ENCODE data around the gene CDHR1.

DNA sequence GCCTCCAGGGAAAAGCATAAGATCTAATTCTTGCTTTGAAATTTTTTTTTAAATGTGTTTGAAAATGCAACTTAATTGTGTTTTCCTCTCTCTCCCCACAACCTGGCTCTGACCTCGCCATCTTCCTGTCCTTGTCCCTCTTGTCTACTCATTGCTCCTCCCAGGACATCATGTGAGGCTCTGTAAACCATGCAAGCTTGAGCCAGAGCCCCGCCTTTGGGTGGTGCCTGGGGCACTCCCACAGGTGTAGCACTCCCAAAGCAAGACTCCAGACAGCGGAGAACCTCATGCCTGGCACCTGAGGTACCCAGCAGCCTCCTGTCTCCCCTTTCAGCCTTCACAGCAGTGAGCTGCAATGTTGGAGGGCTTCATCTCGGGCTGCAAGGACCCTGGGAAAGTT lies 9.8 kb upstream of the CDHR1 start:
- TF ChIP-seq, protein P1, sequence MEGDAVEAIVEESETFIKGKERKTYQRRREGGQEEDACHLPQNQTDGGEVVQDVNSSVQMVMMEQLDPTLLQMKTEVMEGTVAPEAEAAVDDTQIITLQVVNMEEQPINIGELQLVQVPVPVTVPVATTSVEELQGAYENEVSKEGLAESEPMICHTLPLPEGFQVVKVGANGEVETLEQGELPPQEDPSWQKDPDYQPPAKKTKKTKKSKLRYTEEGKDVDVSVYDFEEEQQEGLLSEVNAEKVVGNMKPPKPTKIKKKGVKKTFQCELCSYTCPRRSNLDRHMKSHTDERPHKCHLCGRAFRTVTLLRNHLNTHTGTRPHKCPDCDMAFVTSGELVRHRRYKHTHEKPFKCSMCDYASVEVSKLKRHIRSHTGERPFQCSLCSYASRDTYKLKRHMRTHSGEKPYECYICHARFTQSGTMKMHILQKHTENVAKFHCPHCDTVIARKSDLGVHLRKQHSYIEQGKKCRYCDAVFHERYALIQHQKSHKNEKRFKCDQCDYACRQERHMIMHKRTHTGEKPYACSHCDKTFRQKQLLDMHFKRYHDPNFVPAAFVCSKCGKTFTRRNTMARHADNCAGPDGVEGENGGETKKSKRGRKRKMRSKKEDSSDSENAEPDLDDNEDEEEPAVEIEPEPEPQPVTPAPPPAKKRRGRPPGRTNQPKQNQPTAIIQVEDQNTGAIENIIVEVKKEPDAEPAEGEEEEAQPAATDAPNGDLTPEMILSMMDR (IDR thresholded peaks at IDR 0.05) = no peak
- TF ChIP-seq EZH2 (IDR thresholded peaks at IDR 0.05) (no peak), EZH2phosphoT487 (IDR thresholded peaks at IDR 0.05) (no peak)

Measured in neural progenitor cell (in vitro differentiated cells).